Diencephalon (tissue), 1 donor: Measurements from ENCODE around the gene LIN9. TPM values are rescaled to one million over a fixed set of nuclear protein-coding genes. Genes with fewer than 3 reads are reported as not detected.

Experiments used
- total RNA-seq: library from RNA; depleted of rRNA; stranded (reverse); fragments of >200 nt; gene quantifications from one replicate; pipeline ENCODE4 v1.2.3, GENCODE V29; 2014

Gene LIN9
- 11.3 TPM for total RNA-seq

GRCh38 chr1:226308723-226309397 is at the start of gene LIN9:
TSS of gene LIN9 (minus strand) at chr1:226309164. CDS start at chr1:226309139, 25 bp downstream.

GRCh38 chr1:226223157-226223785 is 85.7 kb downstream of the LIN9 start, which contains the start of gene MIXL1:
TSS of gene MIXL1 (plus strand) at chr1:226223664. CDS start at chr1:226223682, 18 bp downstream.

GRCh38 chr1:226186124-226187018 is 122.6 kb downstream of the LIN9 start, which contains the start of gene ACBD3:
TSS of gene ACBD3 (minus strand) at chr1:226186741. CDS start at chr1:226186675, 66 bp downstream.

Other genes starting within 250 kb of the LIN9 start
- 312 TPM for gene H3-3A, start 246.4 kb downstream of the LIN9 start, total RNA-seq
- 52.4 TPM for gene ACBD3, start 122.4 kb downstream of the LIN9 start, total RNA-seq
- gene MIXL1, start 85.5 kb downstream of the LIN9 start, total RNA-seq: not detected
- gene PARP1, start 98.9 kb upstream of the LIN9 start, total RNA-seq: 130 TPM
- 15.5 TPM for gene STUM, start 239.6 kb upstream of the LIN9 start, total RNA-seq